Stimulated activated CD4-positive, alpha-beta T cell treated with anti-CD3 and anti-CD28 coated beads, Interleukin-2, amount 100 ng/mL, for 24 hours (primary cell): ENCODE measurements around the gene ASPRV1.

Source experiments
- DNase-seq, 2 donors: peaks; one replicate each; pipeline ENCODE4 v3.0.0-alpha.2; 2020

The ASPRV1 gene

GRCh38 chr2:69937968-69938367, 23.5 kb downstream of the ASPRV1 start:
- no peak for DNase-seq

- DNase-seq: no peak
These were observed 24.5 kb downstream of the ASPRV1 start for GRCh38 chr2:69936906-69937305.

- no peak for DNase-seq
These were observed 26.4 kb downstream of the ASPRV1 start for GRCh38 chr2:69935011-69935410.

GRCh38 chr2:69934614-69934908, 26.9 kb downstream of the ASPRV1 start:
- no peak for DNase-seq

GRCh38 chr2:69933839-69934613, 27.4 kb downstream of the ASPRV1 start:
- peak in 1 of 2 donors; percentile 10 for DNase-seq

- no peak for DNase-seq
These were observed 28.1 kb downstream of the ASPRV1 start for GRCh38 chr2:69933254-69933828.

GRCh38 chr2:69932596-69932922, 28.9 kb downstream of the ASPRV1 start:
- DNase-seq: no peak

GRCh38 chr2:69931832-69932595, 29.4 kb downstream of the ASPRV1 start:
- no peak for DNase-seq

GRCh38 chr2:69926849-69927515, 34.4 kb downstream of the ASPRV1 start:
- DNase-seq: no peak

- DNase-seq: no peak
These were observed 38.3 kb downstream of the ASPRV1 start for GRCh38 chr2:69923116-69923515.

GRCh38 chr2:69918401-69918800, 43.0 kb downstream of the ASPRV1 start:
- no peak for DNase-seq

- DNase-seq: no peak
These were observed 43.6 kb downstream of the ASPRV1 start for GRCh38 chr2:69917852-69918251.

GRCh38 chr2:69916106-69916505, 45.3 kb downstream of the ASPRV1 start:
- no peak for DNase-seq

- DNase-seq: peak; percentile 99 to 100
These were observed 46.2 kb downstream of the ASPRV1 start, which contains the start of gene MXD1 for GRCh38 chr2:69914950-69915945. Gene MXD1, plus strand, starts transcription at chr2:69915109. Its CDS starts 222 bp downstream, at chr2:69915331.

GRCh38 chr2:69914164-69914949, 47.1 kb downstream of the ASPRV1 start:
- peak in 1 of 2 donors; percentile 53 for DNase-seq

- DNase-seq: no peak
These were observed 49.4 kb downstream of the ASPRV1 start for GRCh38 chr2:69911985-69912563.
